ENCODE data around the gene HHIP. TPM values are rescaled to one million over a fixed set of nuclear protein-coding genes. Genes with fewer than 3 reads are reported as not detected.

HHIP gene
- total and polyA plus RNA-seq, 5 experiments from 2014 or later: not detected

- H3K27ac Mint-ChIP-seq: no peak overlapping the region
- no peaks in the 10 kb centered on the region for H3K36me3 Mint-ChIP-seq
- POLR2A ChIA-PET: no interaction called here
These were observed 50.4 kb downstream of the HHIP start for GRCh38 chr4:144696376-144696775.

GRCh38 chr4:144699565-144699964 lies 53.6 kb downstream of the HHIP start:
- Mint-ChIP-seq H3K4me1 (peaks cover 0 to 3% (median 0%) of the 10 kb centered on the region in 4 donors), H3K27me3 (peaks cover 0 to 6% (median 0%) of the 10 kb centered on the region in 5 donors), H3K4me3 (no peak overlapping the region), H3K9me3 (peaks cover 0 to 5% (median 0%) of the 10 kb centered on the region in 9 donors), H3K27ac (no peak overlapping the region), H3K36me3 (no peaks in the 10 kb centered on the region)
- ATAC-seq (no peak), DNase-seq (no peak)
- POLR2A ChIA-PET: no interaction called here

More at GRCh38 chr4:144696376-144696775, 50.4 kb downstream of the HHIP start:
- ATAC-seq (no peak), DNase-seq (no peak)
- no peak overlapping the region for H3K4me3 Mint-ChIP-seq
- H3K4me1 Mint-ChIP-seq: peaks cover 0 to 3% (median 0%) of the 10 kb centered on the region in 4 donors
- H3K9me3 Mint-ChIP-seq: peaks cover 0 to 5% (median 0%) of the 10 kb centered on the region in 9 donors
- no peaks in the 10 kb centered on the region for H3K27me3 Mint-ChIP-seq

GRCh38 chr4:144701683-144702233 lies 55.8 kb downstream of the HHIP start:
- H3K4me3 Mint-ChIP-seq: no peak overlapping the region
- peaks cover 0 to 6% (median 0%) of the 10 kb centered on the region in 5 donors for H3K27me3 Mint-ChIP-seq
- POLR2A ChIA-PET: no interaction called here
- no peaks in the 10 kb centered on the region for H3K36me3 Mint-ChIP-seq
- peaks cover 0 to 5% (median 0%) of the 10 kb centered on the region in 9 donors for H3K9me3 Mint-ChIP-seq
- H3K27ac Mint-ChIP-seq: no peak overlapping the region
- H3K4me1 Mint-ChIP-seq: peaks cover 0 to 3% (median 0%) of the 10 kb centered on the region in 4 donors
- no peak for ATAC-seq
- no peak for DNase-seq

DNA sequence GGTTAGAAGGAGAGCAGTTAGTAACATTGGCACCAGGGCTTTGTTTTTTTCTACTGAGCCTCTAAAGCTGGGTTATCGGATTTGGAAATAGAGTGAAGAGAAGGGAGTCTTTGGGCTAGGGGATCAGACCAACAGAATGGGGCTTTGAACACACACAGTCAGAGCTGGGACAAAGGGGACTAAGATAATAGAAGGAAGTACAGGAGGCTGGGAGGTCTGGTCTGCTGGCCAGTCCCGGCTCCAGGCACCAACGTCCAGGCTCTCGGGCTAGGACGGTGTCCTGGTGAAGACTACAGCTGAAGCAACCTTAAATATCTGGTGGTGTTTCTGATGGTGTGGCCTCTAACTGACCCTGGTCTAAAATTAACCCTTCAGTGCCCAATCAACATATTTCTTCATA lies 57.5 kb downstream of the HHIP start:
- ATAC-seq (no peak), DNase-seq (no peak)
- H3K4me1 Mint-ChIP-seq: peaks cover 0 to 3% (median 0%) of the 10 kb centered on the region in 4 donors
- peaks cover 0 to 5% (median 0%) of the 10 kb centered on the region in 9 donors for H3K9me3 Mint-ChIP-seq
- peaks cover 0 to 6% (median 0%) of the 10 kb centered on the region in 5 donors for H3K27me3 Mint-ChIP-seq
- no peaks in the 10 kb centered on the region for H3K36me3 Mint-ChIP-seq
- H3K27ac Mint-ChIP-seq: no peak overlapping the region
- POLR2A ChIA-PET: no interaction called here
- H3K4me3 Mint-ChIP-seq: no peak overlapping the region

DNA sequence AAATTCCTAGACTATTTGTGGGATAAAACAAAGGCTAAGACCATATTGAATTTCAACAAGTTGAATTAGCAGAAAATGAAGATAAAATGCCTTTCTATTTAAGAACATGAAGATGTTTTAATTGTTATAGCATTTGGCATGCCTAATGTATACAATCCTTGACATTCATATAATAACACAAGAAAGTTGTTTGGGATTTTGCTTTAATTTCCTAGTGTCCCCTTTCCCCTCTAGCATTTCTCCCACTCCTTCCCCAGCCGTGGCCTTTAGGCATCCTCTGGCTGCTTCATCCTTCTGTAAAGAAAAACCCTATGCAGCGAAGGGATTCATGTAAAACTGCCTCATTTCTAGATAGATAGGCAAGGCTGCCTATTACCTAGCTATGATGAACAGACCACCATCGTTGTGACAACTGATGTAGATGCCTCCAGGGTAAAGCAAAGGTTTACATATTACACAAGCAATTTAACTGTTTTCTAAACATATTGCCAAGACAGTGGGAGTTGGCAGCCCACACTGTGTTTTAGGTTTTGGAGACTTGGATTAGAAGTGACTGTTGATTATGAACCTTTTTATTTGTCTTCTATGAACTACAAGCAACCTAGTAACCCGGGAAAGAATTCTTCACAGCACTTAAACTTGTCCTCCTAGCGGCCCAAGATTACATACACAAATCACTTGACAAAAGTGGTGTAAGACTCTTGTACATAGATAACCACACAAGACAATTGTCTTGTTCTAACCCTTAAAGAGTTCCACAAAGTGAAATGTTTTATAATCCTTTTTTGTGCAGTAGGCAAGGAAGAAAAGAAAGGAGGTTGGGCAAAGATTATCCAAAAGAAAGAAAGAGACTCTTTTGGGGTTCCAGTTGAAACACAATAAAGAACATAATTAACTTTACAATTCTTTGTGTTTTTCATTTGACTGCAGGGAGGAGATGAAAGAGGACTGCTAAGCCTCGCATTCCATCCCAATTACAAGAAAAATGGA lies 59.9 kb downstream of the HHIP start:
- no peak overlapping the region for H3K27ac Mint-ChIP-seq
- POLR2A ChIA-PET: no interaction called here
- no peak for DNase-seq
- H3K36me3 Mint-ChIP-seq: no peaks in the 10 kb centered on the region
- H3K4me3 Mint-ChIP-seq: no peak overlapping the region
- peaks cover 0 to 2% (median 0%) of the 10 kb centered on the region in 9 donors for H3K9me3 Mint-ChIP-seq
- peaks cover 0 to 6% (median 0%) of the 10 kb centered on the region in 5 donors for H3K27me3 Mint-ChIP-seq
- ATAC-seq: no peak
- no peaks in the 10 kb centered on the region for H3K4me1 Mint-ChIP-seq

DNA sequence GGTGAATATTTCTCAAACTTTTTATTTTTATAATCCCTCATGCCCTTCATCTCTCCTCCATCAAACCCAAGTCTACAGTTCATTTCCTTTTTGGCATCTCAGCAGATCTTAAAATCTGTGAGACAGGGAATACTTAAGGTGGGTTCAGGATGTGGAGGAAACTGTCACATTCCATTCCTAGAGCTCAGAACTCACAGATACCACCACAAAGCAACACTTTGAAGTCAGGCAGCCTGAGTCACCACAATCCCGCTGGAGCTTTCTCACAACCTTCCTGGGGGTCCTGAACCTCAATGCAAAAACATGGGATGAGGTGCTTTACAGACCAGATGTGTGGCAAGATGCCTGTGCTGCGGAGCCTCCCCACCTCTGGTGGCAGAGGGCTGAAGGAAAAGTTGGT lies 63.2 kb downstream of the HHIP start:
- POLR2A ChIA-PET: no interaction called here
- peaks cover 0 to 2% (median 0%) of the 10 kb centered on the region in 9 donors for H3K9me3 Mint-ChIP-seq
- H3K36me3 Mint-ChIP-seq: no peaks in the 10 kb centered on the region
- no peak overlapping the region for H3K27ac Mint-ChIP-seq
- no peak overlapping the region for H3K4me3 Mint-ChIP-seq
- no peaks in the 10 kb centered on the region for H3K4me1 Mint-ChIP-seq
- DNase-seq (no peak), ATAC-seq (no peak)
- peaks cover 0 to 3% (median 0%) of the 10 kb centered on the region in 5 donors for H3K27me3 Mint-ChIP-seq

DNA sequence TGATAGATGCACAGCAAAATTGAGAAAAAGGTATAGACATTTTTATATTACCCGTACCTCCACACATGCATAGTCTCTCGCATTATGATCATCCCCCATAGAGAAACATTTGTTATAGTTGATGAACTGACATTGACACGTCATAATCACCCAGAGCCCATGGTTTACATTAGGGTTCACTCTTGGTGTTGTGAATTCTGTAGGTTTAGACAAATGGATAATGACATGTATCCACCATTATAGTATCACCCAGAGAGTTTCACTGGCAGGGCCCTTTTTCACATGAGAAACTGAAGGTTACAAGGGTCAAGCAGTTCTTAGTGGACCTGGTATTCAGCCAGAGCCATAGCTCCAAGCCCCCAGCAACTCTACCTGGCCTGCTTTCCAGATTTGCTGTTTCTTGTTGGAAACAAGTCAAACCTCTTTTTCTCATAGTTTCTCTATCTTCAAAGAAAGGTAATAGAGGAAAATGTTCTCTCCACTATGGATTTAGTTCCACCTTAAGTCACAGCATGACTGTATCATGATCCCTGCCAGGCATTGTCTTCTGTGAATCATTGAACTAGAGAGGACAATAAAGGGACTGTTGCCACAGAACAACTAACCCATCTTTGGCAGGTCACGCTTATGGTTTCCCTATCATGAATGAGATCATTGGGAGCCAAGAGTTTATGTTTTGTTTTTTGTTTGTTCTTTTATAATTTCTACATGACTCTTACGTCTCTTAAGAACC lies 64.0 kb downstream of the HHIP start:
- no peak for ATAC-seq
- no peak for DNase-seq
- Mint-ChIP-seq H3K9me3 (peaks cover 0 to 3% (median 0%) of the 10 kb centered on the region in 9 donors), H3K4me3 (no peak overlapping the region), H3K27ac (no peak overlapping the region), H3K4me1 (no peaks in the 10 kb centered on the region), H3K27me3 (peaks cover 0 to 3% (median 0%) of the 10 kb centered on the region in 5 donors), H3K36me3 (no peaks in the 10 kb centered on the region)
- POLR2A ChIA-PET: no interaction called here

DNA sequence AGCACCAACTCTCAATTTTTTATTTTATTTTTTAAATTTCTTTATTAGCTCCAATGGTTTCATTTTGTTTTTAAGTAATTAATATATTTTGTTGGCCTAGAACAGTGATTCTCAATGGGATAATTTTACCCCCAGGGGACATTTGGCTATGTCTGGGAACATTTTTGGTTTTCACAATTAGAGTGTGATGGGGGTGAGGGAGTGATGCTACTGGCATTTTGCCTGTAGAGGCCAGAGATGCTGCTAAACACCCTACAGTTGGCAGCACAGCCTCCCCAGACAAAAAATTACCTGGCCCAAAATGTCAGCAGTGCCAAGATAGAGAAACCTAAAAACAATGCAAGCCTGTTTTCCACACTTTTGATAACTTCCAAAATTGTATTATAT lies 64.6 kb downstream of the HHIP start:
- H3K4me1 Mint-ChIP-seq: peaks cover 0 to 3% (median 0%) of the 10 kb centered on the region in 4 donors

DNA sequence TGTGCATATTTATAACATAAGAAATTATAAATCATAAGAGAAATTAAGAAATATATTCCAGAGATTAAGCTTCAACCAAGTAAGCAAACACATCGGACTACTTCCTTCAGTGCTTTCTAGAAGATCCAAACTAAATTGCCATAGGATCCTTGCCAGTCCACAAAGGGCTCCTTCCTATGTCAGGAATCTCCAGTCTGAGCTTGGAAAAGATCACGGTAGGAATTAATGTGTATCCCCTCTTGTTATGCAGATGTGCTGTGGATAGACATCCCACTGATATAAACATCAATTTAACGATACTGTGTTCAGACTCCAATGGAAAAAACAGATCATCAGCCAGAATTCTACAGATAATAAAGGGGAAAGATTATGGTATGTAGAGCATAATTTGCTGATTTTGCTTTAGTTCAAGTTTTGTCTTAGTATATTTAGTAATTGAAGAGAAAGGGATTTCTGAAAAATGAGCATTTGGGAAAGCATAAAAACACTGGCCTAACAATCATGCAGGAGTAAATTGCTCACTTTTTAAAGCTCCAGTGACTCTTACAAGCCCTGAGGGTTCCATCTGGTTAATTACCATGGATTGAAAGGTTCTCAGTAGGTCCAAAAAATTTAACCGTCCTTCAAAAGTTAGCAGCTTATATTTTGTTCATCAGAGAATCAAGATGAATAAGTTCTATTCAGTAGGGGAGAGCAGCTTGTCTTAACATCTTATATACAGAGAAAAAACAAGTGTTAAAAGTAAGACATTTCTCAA lies 65.9 kb downstream of the HHIP start:
- POLR2A ChIA-PET: no interaction called here
- Mint-ChIP-seq H3K4me3 (no peak overlapping the region), H3K4me1 (peaks cover 0 to 3% (median 0%) of the 10 kb centered on the region in 4 donors), H3K9me3 (peaks cover 0 to 3% (median 0%) of the 10 kb centered on the region in 9 donors), H3K27ac (no peak overlapping the region), H3K27me3 (peaks cover 0 to 2% (median 0%) of the 10 kb centered on the region in 5 donors), H3K36me3 (no peaks in the 10 kb centered on the region)
- ATAC-seq (no peak), DNase-seq (no peak)

More for the DNA sequence above, 64.6 kb downstream of the HHIP start:
- DNase-seq (no peak), ATAC-seq (no peak)
- Mint-ChIP-seq H3K9me3 (peaks cover 0 to 3% (median 0%) of the 10 kb centered on the region in 9 donors), H3K27me3 (peaks cover 0 to 3% (median 0%) of the 10 kb centered on the region in 5 donors), H3K36me3 (no peaks in the 10 kb centered on the region), H3K4me3 (no peak overlapping the region), H3K27ac (no peak overlapping the region)
- POLR2A ChIA-PET: no interaction called here

GRCh38 chr4:144712775-144713174 lies 66.8 kb downstream of the HHIP start:
- peaks cover 0 to 2% (median 0%) of the 10 kb centered on the region in 5 donors for H3K27me3 Mint-ChIP-seq
- H3K9me3 Mint-ChIP-seq: peaks cover 0 to 3% (median 0%) of the 10 kb centered on the region in 9 donors
- H3K4me1 Mint-ChIP-seq: peaks cover 0 to 3% (median 0%) of the 10 kb centered on the region in 4 donors
- no peaks in the 10 kb centered on the region for H3K36me3 Mint-ChIP-seq
- DNase-seq (no peak), ATAC-seq (no peak)
- H3K4me3 Mint-ChIP-seq: no peak overlapping the region
- POLR2A ChIA-PET: no interaction called here
- no peak overlapping the region for H3K27ac Mint-ChIP-seq

- H3K27me3 Mint-ChIP-seq: peaks cover 0 to 2% (median 0%) of the 10 kb centered on the region in 5 donors
- ATAC-seq (no peak), DNase-seq (no peak)
- H3K36me3 Mint-ChIP-seq: no peaks in the 10 kb centered on the region
- POLR2A ChIA-PET: no interaction called here
- peaks cover 0 to 3% (median 0%) of the 10 kb centered on the region in 4 donors for H3K4me1 Mint-ChIP-seq
- H3K9me3 Mint-ChIP-seq: peaks cover 0 to 3% (median 0%) of the 10 kb centered on the region in 9 donors
- no peak overlapping the region for H3K27ac Mint-ChIP-seq
- no peak overlapping the region for H3K4me3 Mint-ChIP-seq
These were observed 68.2 kb downstream of the HHIP start for GRCh38 chr4:144714166-144714565.

GRCh38 chr4:144715230-144715629 lies 69.3 kb downstream of the HHIP start:
- Mint-ChIP-seq H3K36me3 (no peaks in the 10 kb centered on the region), H3K4me3 (no peak overlapping the region), H3K27ac (no peak overlapping the region), H3K9me3 (peaks cover 0 to 3% (median 0%) of the 10 kb centered on the region in 9 donors), H3K27me3 (no peaks in the 10 kb centered on the region), H3K4me1 (peaks cover 0 to 3% (median 0%) of the 10 kb centered on the region in 4 donors)
- DNase-seq (no peak), ATAC-seq (no peak)
- POLR2A ChIA-PET: no interaction called here
